Skin of body (tissue), 2 donors: ENCODE measurements around the gene FGF10. TPM values are rescaled to one million over a fixed set of nuclear protein-coding genes. Genes with fewer than 3 reads are reported as not detected.

Experiments used
- DNase-seq: peaks from one replicate; lab custom pipeline; 2025; lab: John Stamatoyannopoulos, UW
- total RNA-seq: library from RNA; depleted of rRNA; stranded (reverse); fragments of >200 nt; gene quantifications from one replicate; pipeline ENCODE4 v1.2.3, GENCODE V29; 2014

The FGF10 gene
- total RNA-seq, 1 donor from 2014 or later: 11.1 TPM

GRCh38 chr5:44260793-44261192 is 128.4 kb downstream of the FGF10 start:
- DNase-seq: no peak

GRCh38 chr5:44257653-44258365 is 131.4 kb downstream of the FGF10 start:
- DNase-seq: no peak

- no peak for DNase-seq
Measured at GRCh38 chr5:44257221-44257620, 132.0 kb downstream of the FGF10 start.
